GM19035 (cell line): ENCODE measurements around the gene IMMP2L.

Experiments used
- ATAC-seq: cut with Tn5 transposase; IDR thresholded peaks from one replicate; pipeline ENCODE4 v1.9.1; 2021; ENCODE audit not compliant: unreplicated experiment

Gene IMMP2L

GRCh38 chr7:111113263-111114017, 448.9 kb downstream of the IMMP2L start:
- ATAC-seq: no peak

- ATAC-seq: no peak
Observed at GRCh38 chr7:111112439-111112838, 449.9 kb downstream of the IMMP2L start.

DNA sequence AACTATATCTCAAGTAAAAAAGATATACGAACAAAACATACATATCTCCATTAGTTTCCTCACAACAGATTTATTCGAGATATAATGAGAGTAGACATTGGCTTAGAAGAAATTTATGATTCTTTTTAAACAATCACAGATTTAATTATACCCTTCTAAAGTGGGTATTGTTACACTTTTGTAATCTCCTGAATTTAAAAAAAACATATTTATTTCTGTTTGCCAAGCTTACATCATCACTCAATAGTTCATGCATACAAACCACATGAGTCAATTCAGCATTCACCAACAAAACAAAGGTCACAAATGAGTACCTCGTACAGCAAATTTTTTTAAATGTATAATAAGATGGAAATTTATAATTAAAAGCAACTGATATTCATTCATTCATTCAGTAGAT, 453.8 kb downstream of the IMMP2L start:
- no peak for ATAC-seq

DNA sequence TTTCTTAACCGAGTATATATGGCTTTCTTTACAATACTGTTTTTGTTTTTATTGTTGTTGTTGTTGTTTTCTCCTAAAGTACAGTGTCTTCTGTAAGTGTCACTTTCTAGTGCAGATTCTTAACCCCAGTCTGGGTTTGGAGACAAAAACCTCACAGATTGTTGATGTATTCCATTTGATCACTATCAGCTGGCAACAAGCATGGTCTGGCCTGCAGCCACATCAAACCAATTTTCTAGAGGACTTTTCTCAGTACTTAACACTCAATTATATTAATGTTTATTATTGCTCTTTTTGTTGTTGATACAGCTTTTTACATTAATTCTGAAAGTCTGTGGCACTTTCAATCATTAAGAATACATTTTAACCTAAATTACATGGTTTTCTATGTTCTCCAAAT, 454.3 kb downstream of the IMMP2L start:
- no peak for ATAC-seq

- no peak for ATAC-seq
Observed at GRCh38 chr7:111107579-111107978, 454.7 kb downstream of the IMMP2L start.

- ATAC-seq: no peak
Observed at GRCh38 chr7:111105269-111105668, 457.0 kb downstream of the IMMP2L start.

GRCh38 chr7:111104710-111105109, 457.6 kb downstream of the IMMP2L start:
- ATAC-seq: no peak

DNA sequence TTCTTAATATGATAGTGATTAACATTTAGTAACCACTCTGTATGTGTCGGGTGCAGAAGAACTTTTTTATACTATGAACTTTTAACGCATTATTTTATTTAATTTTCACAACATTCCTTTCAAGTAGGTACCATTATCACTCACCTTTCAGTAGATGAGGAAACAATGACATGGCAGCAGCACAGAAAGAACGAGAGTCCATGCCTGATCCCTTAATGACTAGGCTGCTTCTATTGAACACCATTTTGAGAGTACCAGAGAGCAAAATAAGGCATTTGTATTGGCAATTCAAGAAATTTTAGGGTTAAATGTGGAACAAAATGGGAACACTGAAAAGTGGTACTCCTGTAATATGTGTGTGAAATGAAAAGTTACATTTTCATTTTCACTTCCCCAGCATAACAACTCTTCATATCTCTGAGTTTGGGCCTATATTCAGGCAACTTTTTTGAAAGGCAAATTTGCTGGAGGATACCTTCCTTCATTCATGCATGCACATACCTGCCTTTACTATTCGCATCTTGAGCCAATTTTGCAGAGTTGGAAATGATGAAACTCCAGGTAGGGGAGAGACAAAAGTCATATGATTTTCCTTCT, 458.5 kb downstream of the IMMP2L start:
- ATAC-seq: no peak

- no peak for ATAC-seq
Observed at GRCh38 chr7:111103136-111103535, 459.2 kb downstream of the IMMP2L start.

DNA sequence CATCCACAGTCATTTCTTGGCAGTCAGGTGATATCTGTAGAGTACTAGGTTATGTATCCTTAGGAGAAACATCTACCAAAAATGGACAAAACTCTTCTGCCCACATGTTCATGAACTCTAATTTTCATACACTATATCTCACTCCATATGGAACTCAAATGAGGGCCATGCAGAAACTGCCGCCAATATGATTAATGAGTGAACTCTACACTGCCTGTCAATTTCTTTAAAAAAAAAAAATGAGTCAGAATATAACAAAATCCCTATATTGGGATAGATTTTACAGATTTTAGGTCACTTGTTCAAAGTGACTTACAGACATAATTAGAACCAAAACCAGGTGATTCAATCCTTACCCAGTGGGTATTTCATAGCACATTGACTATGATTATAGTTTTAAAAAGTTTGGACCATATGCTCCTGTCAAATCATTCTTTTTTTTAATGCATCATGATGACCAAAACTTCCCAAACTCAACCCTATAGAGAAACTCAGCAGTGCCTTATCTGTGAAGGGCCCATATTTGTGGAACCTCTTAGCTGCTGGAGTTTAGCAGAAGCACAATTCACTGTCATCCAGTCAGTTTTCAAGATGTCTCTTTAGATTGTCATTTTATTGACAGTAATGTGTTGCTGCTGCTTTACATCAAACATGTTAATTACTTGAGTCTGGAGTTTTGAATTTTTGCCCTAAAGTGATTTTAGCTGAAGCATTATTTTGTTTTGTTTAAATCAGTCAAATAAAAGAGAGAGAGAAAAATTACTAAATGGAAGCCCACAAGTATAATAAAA, 460.2 kb downstream of the IMMP2L start:
- no peak for ATAC-seq

- peak; percentile 17 for ATAC-seq
Observed at GRCh38 chr7:111098926-111099250, 463.4 kb downstream of the IMMP2L start.

DNA sequence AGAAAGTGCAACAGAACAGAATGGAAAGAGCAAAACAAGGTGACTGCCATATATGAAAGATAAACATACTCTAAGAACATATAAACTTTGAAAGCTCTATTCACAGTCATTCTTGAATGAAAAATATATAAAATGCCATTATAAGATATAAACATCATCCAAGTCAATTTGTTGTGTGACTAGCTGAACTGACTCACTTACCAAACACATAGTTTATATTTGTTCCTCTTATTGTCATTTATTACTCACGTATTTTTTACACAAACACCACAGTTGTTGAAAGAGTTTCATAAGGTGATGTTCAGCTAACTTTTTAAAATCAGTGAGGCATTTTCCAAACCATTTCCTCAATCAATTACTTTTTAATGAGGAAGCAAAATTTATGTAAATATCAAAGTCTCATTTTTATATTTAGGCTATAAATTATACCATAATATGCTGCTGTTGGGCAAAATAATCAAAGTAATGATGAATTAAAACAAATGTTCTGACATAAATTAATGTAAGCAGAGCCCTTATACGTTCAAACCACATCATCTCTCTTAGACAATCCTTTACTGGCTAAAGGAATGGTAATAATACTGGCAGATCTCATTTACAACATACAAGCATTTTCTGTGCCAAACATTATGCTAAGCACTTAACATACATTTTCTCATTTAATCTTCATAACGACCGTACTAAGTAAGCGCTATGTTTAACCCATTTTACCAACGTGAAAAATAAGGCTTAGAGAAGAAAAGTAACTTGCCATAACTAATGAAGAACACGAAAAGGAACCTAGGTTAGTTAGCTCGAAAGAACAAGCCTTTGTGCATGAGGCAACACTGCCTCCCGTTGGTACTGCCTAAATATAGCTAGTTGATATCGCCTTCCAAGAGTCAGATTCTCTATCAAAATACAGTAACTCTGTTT, 464.0 kb downstream of the IMMP2L start:
- ATAC-seq: peak; percentile 86

GRCh38 chr7:111096997-111097396, 465.3 kb downstream of the IMMP2L start:
- no peak for ATAC-seq

GRCh38 chr7:111094419-111094818, 467.9 kb downstream of the IMMP2L start:
- ATAC-seq: no peak

DNA sequence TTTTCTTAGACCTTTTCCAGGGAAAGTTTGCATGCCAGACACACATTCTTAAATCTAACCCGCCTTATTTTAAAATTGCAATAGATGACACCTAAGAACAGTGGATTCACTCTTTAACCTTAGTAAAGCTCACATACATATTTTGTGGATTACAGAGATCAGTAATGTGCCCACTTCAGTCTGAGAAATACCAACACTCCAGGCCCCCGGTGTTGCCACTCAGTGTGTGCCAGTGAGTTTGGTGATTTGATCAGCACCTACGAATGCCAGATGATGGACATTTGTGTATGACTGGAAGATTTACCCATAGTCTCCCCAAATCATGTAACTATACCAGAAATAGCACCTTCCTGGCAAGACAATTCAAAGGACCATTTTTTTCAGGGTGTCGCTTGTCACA, 468.8 kb downstream of the IMMP2L start:
- no peak for ATAC-seq

DNA sequence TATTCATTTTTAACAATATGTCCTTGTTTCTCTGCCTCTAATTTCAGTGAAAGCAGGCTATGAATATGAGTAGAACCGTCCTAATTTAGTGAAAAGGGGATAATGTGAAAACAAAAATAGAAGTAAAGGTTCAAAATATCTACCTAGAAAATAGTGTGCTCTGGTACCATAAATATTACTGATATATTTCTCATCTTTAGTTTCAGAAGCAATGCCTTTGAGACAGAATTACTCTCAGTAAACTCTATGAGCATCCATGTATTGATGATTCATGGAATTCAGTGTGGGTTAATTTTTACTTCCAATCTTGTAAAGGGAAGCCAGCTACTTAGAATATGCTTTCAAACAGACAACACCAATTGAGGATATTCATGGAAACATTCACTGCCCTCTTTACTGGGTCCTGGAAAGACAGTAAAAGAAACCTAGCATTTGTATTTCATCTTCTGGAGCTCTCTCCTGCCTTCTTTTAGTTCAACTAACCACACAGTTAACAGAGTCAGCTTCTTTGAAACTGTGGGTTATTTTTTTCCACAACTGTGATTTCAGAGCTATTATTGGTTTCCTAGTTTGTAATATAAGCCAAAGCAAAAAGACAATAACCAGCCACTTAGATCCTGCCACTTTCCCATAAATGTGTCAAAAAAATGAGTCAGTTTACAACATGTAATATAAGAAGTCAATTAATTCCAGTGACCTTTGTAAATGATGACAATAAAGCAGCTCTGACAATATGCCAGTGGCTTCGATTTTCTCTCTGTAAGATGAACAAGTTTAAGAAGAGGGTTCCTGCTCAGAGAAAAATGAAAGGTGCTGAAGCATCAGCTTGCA, 469.7 kb downstream of the IMMP2L start:
- peak; percentile 36 for ATAC-seq

- peak; percentile 32 for ATAC-seq
Observed at GRCh38 chr7:111091593-111092358, 470.5 kb downstream of the IMMP2L start.

DNA sequence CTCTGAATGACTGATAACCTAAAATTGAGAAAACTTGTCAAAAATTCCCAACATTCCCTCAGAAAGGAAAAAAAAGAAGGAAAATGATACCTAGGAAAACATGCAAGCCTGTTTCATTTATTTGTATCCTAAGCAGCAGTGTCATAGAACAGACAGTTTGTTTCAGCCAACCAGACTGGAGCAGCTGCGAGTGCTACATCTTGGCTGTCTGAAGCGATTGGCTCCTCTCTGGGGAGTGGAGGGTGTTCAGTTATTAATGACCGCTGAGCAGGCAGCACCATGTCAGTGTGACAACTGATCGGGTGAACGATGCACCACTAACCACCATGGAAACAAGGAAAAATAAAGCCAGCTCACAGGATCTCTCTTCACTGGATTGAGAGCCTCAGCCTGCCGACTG, 471.4 kb downstream of the IMMP2L start, which contains the start of gene LRRN3:
LRRN3 (plus strand) TSS at position 282 of the 400 bp plus-strand sequence. CDS start 31,646 bp downstream, outside the sequence.
- no peak for ATAC-seq

DNA sequence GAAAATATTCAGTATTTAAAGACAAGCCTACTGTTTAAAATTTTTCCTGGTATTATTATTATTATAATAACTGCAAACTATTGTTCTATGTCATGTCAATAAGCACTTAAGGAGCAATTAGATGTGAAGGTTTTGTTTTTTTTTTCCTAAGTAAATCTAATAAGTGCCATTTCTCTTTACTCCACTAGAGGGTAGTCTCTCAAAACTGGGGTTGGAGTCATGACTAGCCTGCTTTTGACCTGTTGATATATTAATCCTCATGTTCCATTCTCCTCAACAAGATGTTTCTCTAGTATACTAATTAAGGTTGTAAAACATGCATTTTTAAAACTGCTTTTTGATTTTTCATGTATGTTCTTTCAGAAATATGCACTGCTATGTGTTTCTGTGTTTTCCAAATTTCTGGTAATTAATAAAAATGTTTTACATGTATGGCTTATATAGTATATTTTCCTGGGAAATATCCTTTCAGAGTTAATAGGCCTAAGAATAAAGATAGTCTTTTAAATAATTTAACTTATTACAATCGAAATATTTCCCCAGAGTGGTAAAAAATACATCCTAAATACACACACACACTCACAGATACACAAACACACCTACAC, 472.4 kb downstream of the IMMP2L start:
- peak; percentile 56 for ATAC-seq
